ENCODE measurements around the gene RBMX. TPM values are rescaled to one million over a fixed set of nuclear protein-coding genes. Genes with fewer than 3 reads are reported as not detected.
A peak's percentile ranks its signal among the peaks of the same experiment; 100 is the strongest.
"Not testable (repeated sequence)": the region's sequence is repeated elsewhere in the genome, so short reads cannot be mapped to it uniquely, and the experiment has no call there.

RBMX gene
- 220 and 278 TPM in 2 replicates for polyA plus RNA-seq (2011; rRNA removed)
- polyA plus RNA-seq (2012; cell fraction: cytosol; rRNA removed) = 131 and 141 TPM in 2 replicates
- polyA plus RNA-seq (2012; cell fraction: nucleus; rRNA removed) = 114 and 217 TPM in 2 replicates
- 333 to 337 TPM (median 337 TPM) in 3 replicates for polyA plus RNA-seq (2017; fragmentation: RNase III; extraction: RNeasy Plus Mini Kit Qiagen cat#74134 plus additional on column Dnase treatment)
- polyA minus RNA-seq (2011; rRNA and poly(A)+ RNA removed) = 117 TPM in 2 replicates

DNA sequence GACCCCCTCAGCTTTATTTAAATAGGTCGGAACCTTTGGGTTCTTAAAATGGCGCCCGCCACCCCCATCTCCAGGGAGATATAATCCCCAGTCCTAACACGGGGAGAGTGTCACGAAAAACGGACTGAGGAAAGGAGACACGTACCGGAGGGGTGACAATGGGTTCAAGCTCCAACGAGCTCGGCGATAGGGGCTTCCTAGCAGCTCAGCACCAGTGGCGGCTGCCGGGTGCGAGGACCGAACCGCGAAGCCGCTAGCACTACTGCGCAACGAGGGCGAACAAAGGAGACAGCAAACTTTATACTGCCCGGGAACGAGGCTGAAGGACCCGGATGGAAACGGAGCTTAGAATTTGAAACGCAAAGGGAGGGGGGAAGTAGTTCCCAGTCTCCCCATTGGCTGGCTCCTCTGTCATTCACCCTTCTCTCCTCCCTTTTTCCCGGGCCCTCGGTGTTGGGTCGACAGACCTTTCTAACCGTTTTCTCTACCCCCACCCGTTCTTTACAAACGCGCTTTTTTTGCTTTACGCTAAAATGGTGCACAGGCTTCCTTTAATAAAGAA is at the start of gene RBMX:
Gene RBMX, minus strand, starts transcription at position 274 of the 562 bp plus-strand sequence. CDS start 1,298 bp downstream, outside the sequence.
- CTCF ChIA-PET = interaction anchor here (0.8 to 1.0 kb wide), 2 partner anchors 45 to 152 kb away, joined by 3 to 4 read pairs; no protein-coding TSS in a partner anchor
- Histone ChIP-seq H3K9me3 (no peaks in the 10 kb centered on the region), H3K4me2 (peak within 1 kb of the TSS; percentile 97), H3K4me3 (peak within 1 kb of the TSS; percentile 71), H3K4me1 (peaks cover 25% of the 10 kb centered on the region; the same call in 2 of the 3 replicates), H3K27ac (peak within 1 kb of the TSS; percentile 95 to 98)
- peak; percentile 90 to 95 for DNase-seq (ENCODE audit: low read depth in 1 of 2, low spot score in 1 of 2)
- peak; percentile 84 for FAIRE-seq
- 0 out of 2 replicates have a peak, but pooled peaks have one; percentile 53 for TF ChIP-seq MAZ (IDR thresholded peaks at IDR 0.05; ENCODE audit: borderline replicate concordance, low read depth, low read length)
- TF ChIP-seq POLR2AphosphoS2 (conservative IDR thresholded peaks at IDR 0.05; ENCODE audit: low read length) = no peak
- TF ChIP-seq RAD21 (conservative IDR thresholded peaks at IDR 0.05 in 1 of 2, IDR thresholded peaks at IDR 0.05 in 1 of 2) = no peak
- TF ChIP-seq, protein P1, sequence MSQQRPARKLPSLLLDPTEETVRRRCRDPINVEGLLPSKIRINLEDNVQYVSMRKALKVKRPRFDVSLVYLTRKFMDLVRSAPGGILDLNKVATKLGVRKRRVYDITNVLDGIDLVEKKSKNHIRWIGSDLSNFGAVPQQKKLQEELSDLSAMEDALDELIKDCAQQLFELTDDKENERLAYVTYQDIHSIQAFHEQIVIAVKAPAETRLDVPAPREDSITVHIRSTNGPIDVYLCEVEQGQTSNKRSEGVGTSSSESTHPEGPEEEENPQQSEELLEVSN (IDR thresholded peaks at IDR 0.05; ENCODE audit: borderline replicate concordance, low read depth) = peak; percentile 35; the same call in 1 of the 2 replicates
- TF ChIP-seq TFCP2L1 (CRISPR knock-in tag; IDR thresholded peaks at IDR 0.05) = 0 out of 2 replicates have a peak, but pooled peaks have one; percentile 0
- TF ChIP-seq HEYL (CRISPR knock-in tag; IDR thresholded peaks at IDR 0.05) = no peak
- TF ChIP-seq, protein P2, sequence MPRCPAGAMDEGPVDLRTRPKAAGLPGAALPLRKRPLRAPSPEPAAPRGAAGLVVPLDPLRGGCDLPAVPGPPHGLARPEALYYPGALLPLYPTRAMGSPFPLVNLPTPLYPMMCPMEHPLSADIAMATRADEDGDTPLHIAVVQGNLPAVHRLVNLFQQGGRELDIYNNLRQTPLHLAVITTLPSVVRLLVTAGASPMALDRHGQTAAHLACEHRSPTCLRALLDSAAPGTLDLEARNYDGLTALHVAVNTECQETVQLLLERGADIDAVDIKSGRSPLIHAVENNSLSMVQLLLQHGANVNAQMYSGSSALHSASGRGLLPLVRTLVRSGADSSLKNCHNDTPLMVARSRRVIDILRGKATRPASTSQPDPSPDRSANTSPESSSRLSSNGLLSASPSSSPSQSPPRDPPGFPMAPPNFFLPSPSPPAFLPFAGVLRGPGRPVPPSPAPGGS (IDR thresholded peaks at IDR 0.05) = peak; percentile 99
- TF ChIP-seq PHF8 (IDR thresholded peaks at IDR 0.05; ENCODE audit: borderline replicate concordance, low read depth) = peak; percentile 98; the same call in 1 of the 2 replicates
- TF ChIP-seq, protein P3, sequence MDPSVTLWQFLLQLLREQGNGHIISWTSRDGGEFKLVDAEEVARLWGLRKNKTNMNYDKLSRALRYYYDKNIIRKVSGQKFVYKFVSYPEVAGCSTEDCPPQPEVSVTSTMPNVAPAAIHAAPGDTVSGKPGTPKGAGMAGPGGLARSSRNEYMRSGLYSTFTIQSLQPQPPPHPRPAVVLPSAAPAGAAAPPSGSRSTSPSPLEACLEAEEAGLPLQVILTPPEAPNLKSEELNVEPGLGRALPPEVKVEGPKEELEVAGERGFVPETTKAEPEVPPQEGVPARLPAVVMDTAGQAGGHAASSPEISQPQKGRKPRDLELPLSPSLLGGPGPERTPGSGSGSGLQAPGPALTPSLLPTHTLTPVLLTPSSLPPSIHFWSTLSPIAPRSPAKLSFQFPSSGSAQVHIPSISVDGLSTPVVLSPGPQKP (IDR thresholded peaks at IDR 0.05; ENCODE audit: low read depth, low read length) = no peak
- peak; percentile 96 for TF ChIP-seq JUN (IDR thresholded peaks at IDR 0.05)
- peak; percentile 99 for TF ChIP-seq POLR2A (IDR thresholded peaks at IDR 0.05; ENCODE audit: low read length)
- TF ChIP-seq, protein P4, sequence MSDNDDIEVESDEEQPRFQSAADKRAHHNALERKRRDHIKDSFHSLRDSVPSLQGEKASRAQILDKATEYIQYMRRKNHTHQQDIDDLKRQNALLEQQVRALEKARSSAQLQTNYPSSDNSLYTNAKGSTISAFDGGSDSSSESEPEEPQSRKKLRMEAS (IDR thresholded peaks at IDR 0.05) = peak; percentile 88
- TF ChIP-seq, protein P5, sequence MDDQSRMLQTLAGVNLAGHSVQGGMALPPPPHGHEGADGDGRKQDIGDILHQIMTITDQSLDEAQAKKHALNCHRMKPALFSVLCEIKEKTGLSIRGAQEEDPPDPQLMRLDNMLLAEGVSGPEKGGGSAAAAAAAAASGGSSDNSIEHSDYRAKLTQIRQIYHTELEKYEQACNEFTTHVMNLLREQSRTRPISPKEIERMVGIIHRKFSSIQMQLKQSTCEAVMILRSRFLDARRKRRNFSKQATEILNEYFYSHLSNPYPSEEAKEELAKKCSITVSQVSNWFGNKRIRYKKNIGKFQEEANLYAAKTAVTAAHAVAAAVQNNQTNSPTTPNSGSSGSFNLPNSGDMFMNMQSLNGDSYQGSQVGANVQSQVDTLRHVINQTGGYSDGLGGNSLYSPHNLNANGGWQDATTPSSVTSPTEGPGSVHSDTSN (IDR thresholded peaks at IDR 0.05) = peak; percentile 96
- no peak for TF ChIP-seq NPAS2 (CRISPR knock-in tag; IDR thresholded peaks at IDR 0.05; ENCODE audit: borderline replicate concordance)
- TF ChIP-seq, protein P6, sequence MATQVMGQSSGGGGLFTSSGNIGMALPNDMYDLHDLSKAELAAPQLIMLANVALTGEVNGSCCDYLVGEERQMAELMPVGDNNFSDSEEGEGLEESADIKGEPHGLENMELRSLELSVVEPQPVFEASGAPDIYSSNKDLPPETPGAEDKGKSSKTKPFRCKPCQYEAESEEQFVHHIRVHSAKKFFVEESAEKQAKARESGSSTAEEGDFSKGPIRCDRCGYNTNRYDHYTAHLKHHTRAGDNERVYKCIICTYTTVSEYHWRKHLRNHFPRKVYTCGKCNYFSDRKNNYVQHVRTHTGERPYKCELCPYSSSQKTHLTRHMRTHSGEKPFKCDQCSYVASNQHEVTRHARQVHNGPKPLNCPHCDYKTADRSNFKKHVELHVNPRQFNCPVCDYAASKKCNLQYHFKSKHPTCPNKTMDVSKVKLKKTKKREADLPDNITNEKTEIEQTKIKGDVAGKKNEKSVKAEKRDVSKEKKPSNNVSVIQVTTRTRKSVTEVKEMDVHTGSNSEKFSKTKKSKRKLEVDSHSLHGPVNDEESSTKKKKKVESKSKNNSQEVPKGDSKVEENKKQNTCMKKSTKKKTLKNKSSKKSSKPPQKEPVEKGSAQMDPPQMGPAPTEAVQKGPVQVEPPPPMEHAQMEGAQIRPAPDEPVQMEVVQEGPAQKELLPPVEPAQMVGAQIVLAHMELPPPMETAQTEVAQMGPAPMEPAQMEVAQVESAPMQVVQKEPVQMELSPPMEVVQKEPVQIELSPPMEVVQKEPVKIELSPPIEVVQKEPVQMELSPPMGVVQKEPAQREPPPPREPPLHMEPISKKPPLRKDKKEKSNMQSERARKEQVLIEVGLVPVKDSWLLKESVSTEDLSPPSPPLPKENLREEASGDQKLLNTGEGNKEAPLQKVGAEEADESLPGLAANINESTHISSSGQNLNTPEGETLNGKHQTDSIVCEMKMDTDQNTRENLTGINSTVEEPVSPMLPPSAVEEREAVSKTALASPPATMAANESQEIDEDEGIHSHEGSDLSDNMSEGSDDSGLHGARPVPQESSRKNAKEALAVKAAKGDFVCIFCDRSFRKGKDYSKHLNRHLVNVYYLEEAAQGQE (IDR thresholded peaks at IDR 0.05) = peak; percentile 56
- TF ChIP-seq RNF2 (IDR thresholded peaks at IDR 0.05; ENCODE audit: borderline replicate concordance, low read depth) = no peak
- TF ChIP-seq, protein P7, sequence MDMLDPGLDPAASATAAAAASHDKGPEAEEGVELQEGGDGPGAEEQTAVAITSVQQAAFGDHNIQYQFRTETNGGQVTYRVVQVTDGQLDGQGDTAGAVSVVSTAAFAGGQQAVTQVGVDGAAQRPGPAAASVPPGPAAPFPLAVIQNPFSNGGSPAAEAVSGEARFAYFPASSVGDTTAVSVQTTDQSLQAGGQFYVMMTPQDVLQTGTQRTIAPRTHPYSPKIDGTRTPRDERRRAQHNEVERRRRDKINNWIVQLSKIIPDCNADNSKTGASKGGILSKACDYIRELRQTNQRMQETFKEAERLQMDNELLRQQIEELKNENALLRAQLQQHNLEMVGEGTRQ (IDR thresholded peaks at IDR 0.05) = no peak
- no peak for TF ChIP-seq GATA3 (IDR thresholded peaks at IDR 0.05; ENCODE audit: borderline replicate concordance)
- no peak for TF ChIP-seq EHF (CRISPR knock-in tag; IDR thresholded peaks at IDR 0.05)
- TF ChIP-seq CEBPB (IDR thresholded peaks at IDR 0.05) = peak in 1 of 2 experiments; percentile 62; a peak in 2 of 4 replicates
- ATAC-seq = peak; percentile 97 to 98
- POLR2A ChIA-PET = interaction anchor here (0.5 to 1.3 kb wide), 26 partner anchors 9 to 384 kb away, joined by 3 to 32 read pairs (median 5); partner anchors contain the start of gene HTATSF1
- WGBS (ENCODE audit: missing lambda C conversion rate) = 2% methylated on average over 34 of the region's 34 CpGs

DNA sequence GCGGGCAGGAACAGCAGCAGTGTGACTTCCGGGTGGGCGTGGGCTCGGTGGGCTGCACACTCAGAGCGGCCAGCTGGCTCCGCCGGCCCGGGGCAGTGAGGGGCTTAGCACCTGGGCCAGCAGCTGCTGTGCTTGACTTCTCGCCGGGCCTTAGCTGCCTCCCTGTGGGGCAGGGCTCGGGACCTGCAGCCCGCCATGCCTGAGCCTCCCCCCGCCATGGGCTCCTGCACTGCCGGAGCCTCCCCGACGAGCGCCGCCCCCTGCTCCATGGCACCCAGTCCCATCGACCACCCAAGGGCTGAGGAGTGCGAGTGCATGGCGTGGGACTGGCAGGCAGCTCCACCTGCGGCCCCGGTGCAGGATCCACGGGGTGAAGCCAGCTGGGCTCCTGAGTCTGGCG is 40.9 kb upstream of the RBMX start:
- not testable (repeated sequence) for FAIRE-seq; ATAC-seq; H3K4me3 ChIP-seq; H3K27ac ChIP-seq; H3K9me3 ChIP-seq; H3K4me2 ChIP-seq; DNase-seq (ENCODE audit: low read depth in 1 of 2, low spot score in 1 of 2)
- ChIA-PET POLR2A (interaction anchor here (1.7 kb wide), 1 partner anchor 41 kb away, joined by 6 read pairs; the partner anchor contains the start of gene RBMX), CTCF (interaction anchor here (2.2 kb wide), 1 partner anchor 210 kb away, joined by 8 read pairs; no protein-coding TSS in a partner anchor)
- WGBS (ENCODE audit: missing lambda C conversion rate) = 93% methylated on average over 7 of the region's 25 CpGs
- peaks cover 13% of the 10 kb centered on the region; the same call in 2 of the 3 replicates for H3K4me1 ChIP-seq

Data from A549 (cell line).